HG03439 (cell line): Measurements from ENCODE around the gene LSM2.

Experiments
- ATAC-seq: cut with Tn5 transposase; IDR thresholded peaks from one replicate; pipeline ENCODE4 v1.9.1; 2021; ENCODE audit warnings: mild to moderate bottlenecking, moderate library complexity; ENCODE audit not compliant: unreplicated experiment

The LSM2 gene

GRCh38 chr6:31777667-31778050 lies 29.1 kb downstream of the LSM2 start:
- no peak for ATAC-seq

- peak; percentile 73 for ATAC-seq
Observed at GRCh38 chr6:31776989-31777666, 29.6 kb downstream of the LSM2 start, which contains the start of gene VWA7. VWA7 (minus strand) TSS chr6:31777328; CDS start chr6:31776779, 549 bp downstream.

GRCh38 chr6:31776485-31776988 lies 30.2 kb downstream of the LSM2 start:
- ATAC-seq = no peak

- no peak for ATAC-seq
Observed at GRCh38 chr6:31775633-31776484, 30.9 kb downstream of the LSM2 start.

- ATAC-seq = no peak
Observed at GRCh38 chr6:31775184-31775583, 31.6 kb downstream of the LSM2 start.

GRCh38 chr6:31771992-31772358 lies 34.8 kb downstream of the LSM2 start:
- no peak for ATAC-seq

GRCh38 chr6:31770860-31771259 lies 35.9 kb downstream of the LSM2 start:
- ATAC-seq = no peak

- ATAC-seq = no peak
Observed at GRCh38 chr6:31769684-31770371, 36.9 kb downstream of the LSM2 start.

- no peak for ATAC-seq
Observed at GRCh38 chr6:31768363-31769257, 38.2 kb downstream of the LSM2 start.

- no peak for ATAC-seq
Observed at GRCh38 chr6:31767096-31767645, 39.6 kb downstream of the LSM2 start.

GRCh38 chr6:31765910-31766794 lies 40.6 kb downstream of the LSM2 start:
- no peak for ATAC-seq

GRCh38 chr6:31765559-31765909 lies 41.2 kb downstream of the LSM2 start:
- ATAC-seq = no peak

- no peak for ATAC-seq
Observed at GRCh38 chr6:31764198-31764597, 42.6 kb downstream of the LSM2 start.

GRCh38 chr6:31763619-31763940 lies 43.2 kb downstream of the LSM2 start:
- ATAC-seq = no peak

GRCh38 chr6:31762878-31763618 lies 43.7 kb downstream of the LSM2 start:
- ATAC-seq = no peak

- no peak for ATAC-seq
Observed at GRCh38 chr6:31762356-31762755, 44.4 kb downstream of the LSM2 start, which contains the start of gene SAPCD1. SAPCD1 (plus strand) TSS chr6:31762656; CDS start chr6:31763055, 399 bp downstream.

- no peak for ATAC-seq
Observed at GRCh38 chr6:31761343-31761742, 45.4 kb downstream of the LSM2 start.

- ATAC-seq = no peak
Observed at GRCh38 chr6:31760790-31761189, 46.0 kb downstream of the LSM2 start.

- no peak for ATAC-seq
Observed at GRCh38 chr6:31758281-31758680, 48.5 kb downstream of the LSM2 start.
